HepG2 (cell line): ENCODE measurements around the gene UBFD1. TPM values are rescaled to one million over a fixed set of nuclear protein-coding genes. Genes with fewer than 3 reads are reported as not detected.

ENCODE experiments used
- ATAC-seq: fragments of 200-7000 bp; cut with Tn5 transposase; 3 replicates; pipeline ENCODE4 v1.9.1; 2020; ENCODE audit warnings: mild to moderate bottlenecking, moderate library complexity
- BruUV-seq: library from RNA; stranded (reverse); fragments of 400-500 nt; replicated peaks from 2 replicates; lab custom pipeline; 2021; lab: Mats Ljungman, UMichigan
- CTCF ChIA-PET: fragments of 300-600 bp; formaldehyde crosslinking; extraction: SDS; loops from one replicate; lab custom pipeline; 2021; ENCODE audit warnings: low total read pairs, inconsistent platforms, low intra/inter-chr PET ratio; lab: Yijun Ruan, JAX
- POLR2A ChIA-PET: fragments of 350-600 bp; sonication (Branson Sonifier 250); formaldehyde crosslinking; loops from one replicate; lab custom pipeline; 2020; ENCODE audit warnings: antibody characterized with exemption, inconsistent platforms; lab: Yijun Ruan, JAX
- DNase-seq: peaks from one replicate; pipeline ENCODE4 v3.0.0-alpha.2; 2015; ENCODE audit warnings: low spot score
- FAIRE-seq: peaks from 3 replicates; lab custom pipeline; 2011; peaks lifted over from hg19 to GRCh38; lab: Jason Lieb, UNC
- H2AFZ ChIP-seq: one replicate; pipeline ENCODE4 v1.6.1; 2011; ENCODE audit warnings: low read length, inconsistent platforms
- H3K27ac ChIP-seq: fragments of 300-600 bp; 3 replicates; pipeline ENCODE4 v1.8.0; 2011; ENCODE audit warnings: mixed run types, mild to moderate bottlenecking, mixed read lengths, low read length, inconsistent platforms; ENCODE audit not compliant: insufficient read depth; ENCODE audit errors: extremely low read length
- H3K27me3 ChIP-seq, 2 experiments: fragments of 200-600 bp in 1 of 2; 2 replicates in 1 of 2; 3 replicates in 1 of 2; pipeline versions ENCODE4 v1.6.0 to v1.8.0; 2011; ENCODE audit warnings: low read length in 2 of 2, mild to moderate bottlenecking in 2 of 2, moderate library complexity in 2 of 2, inconsistent platforms in 1 of 2; ENCODE audit not compliant: insufficient read depth in 2 of 2, control insufficient read depth in 1 of 2
- H3K36me3 ChIP-seq, 2 experiments: fragments of 200-600 bp in 1 of 2; replicated peaks in 1 of 2; 2 replicates in 1 of 2; 3 replicates in 1 of 2; pipeline versions ENCODE4 v1.5.1 to v1.8.0; 2011; ENCODE audit warnings: low read length in 2 of 2, inconsistent platforms in 1 of 2; ENCODE audit not compliant: insufficient read depth in 2 of 2, control insufficient read depth in 1 of 2
- H3K4me1 ChIP-seq: 2 replicates; pipeline ENCODE4 v1.5.1; 2012; ENCODE audit warnings: low read length, inconsistent platforms; ENCODE audit not compliant: insufficient read depth
- H3K4me2 ChIP-seq: 2 replicates; pipeline ENCODE4 v1.6.0; 2011; ENCODE audit warnings: low read depth, low read length, inconsistent platforms
- H3K4me3 ChIP-seq, 3 experiments: fragments of 200-600 bp in 1 of 3; sonication (generic), shearing (Covaris generic) in 1 of 3; replicated peaks in 1 of 3; 2 replicates each; pipeline ENCODE4 v1.5.1; 2011 to 2016; ENCODE audit warnings: low read length in 3 of 3, inconsistent platforms in 2 of 3, low read depth in 2 of 3, mild to moderate bottlenecking in 2 of 3, control low read depth in 1 of 3, mixed read lengths in 1 of 3; ENCODE audit not compliant: insufficient read depth in 1 of 3
- H3K79me2 ChIP-seq: one replicate; pipeline ENCODE4 v1.6.1; 2011; ENCODE audit warnings: low read length, inconsistent platforms; ENCODE audit not compliant: insufficient read depth
- H3K9ac ChIP-seq: 2 replicates; pipeline ENCODE4 v1.6.0; 2011; ENCODE audit warnings: mild to moderate bottlenecking, low read depth, low read length, inconsistent platforms; ENCODE audit not compliant: insufficient read depth
- H3K9me3 ChIP-seq: 2 replicates; pipeline ENCODE4 v1.5.1; 2012; ENCODE audit warnings: mild to moderate bottlenecking, low read length
- H4K20me1 ChIP-seq: 2 replicates; pipeline ENCODE4 v1.6.0; 2011; ENCODE audit warnings: inconsistent platforms, mild to moderate bottlenecking, low read length, moderate library complexity; ENCODE audit not compliant: insufficient read depth
- DR1 ChIP-seq: sonication (generic); formaldehyde crosslinking; IDR thresholded peaks from 2 replicates; pipeline ENCODE4 v1.8.0; 2021; ENCODE audit warnings: mild to moderate bottlenecking, missing genetic modification reagents, inconsistent platforms
- EP300 ChIP-seq, 3 experiments: sonication (generic) in 1 of 3; formaldehyde crosslinking in 1 of 3; IDR thresholded peaks; 2 replicates each; pipeline versions ENCODE4 v1.5.1 to v1.6.1; 2011 to 2020; ENCODE audit warnings: low read depth in 2 of 3, low read length in 2 of 3, borderline replicate concordance in 1 of 3, improper control_type of control experiment in 1 of 3, mild to moderate bottlenecking in 1 of 3, missing genetic modification reagents in 1 of 3, moderate library complexity in 1 of 3
- FOXA3 ChIP-seq: IDR thresholded peaks from 2 replicates; pipeline ENCODE4 v1.6.1; 2016; ENCODE audit warnings: missing genetic modification reagents, missing compliant biosample characterization
- HOXA7 ChIP-seq: sonication (generic); formaldehyde crosslinking; IDR thresholded peaks from 2 replicates; pipeline ENCODE4 v1.8.1; 2022; ENCODE audit warnings: mild to moderate bottlenecking, missing genetic modification reagents, moderate library complexity
- NKX3-1 ChIP-seq: sonication (generic); formaldehyde crosslinking; IDR thresholded peaks from 2 replicates; pipeline ENCODE4 v1.5.0; 2020; ENCODE audit warnings: missing genetic modification reagents
- NR0B2 ChIP-seq: sonication (generic); formaldehyde crosslinking; IDR thresholded peaks from 2 replicates; pipeline ENCODE4 v1.4.0; 2020; ENCODE audit warnings: mild to moderate bottlenecking, missing genetic modification reagents
- PLSCR1 ChIP-seq: sonication (generic); formaldehyde crosslinking; IDR thresholded peaks from 2 replicates; pipeline ENCODE4 v1.5.0; 2020; ENCODE audit warnings: missing genetic modification reagents, mild to moderate bottlenecking, borderline replicate concordance
- RAD51 ChIP-seq: fragments of 450-650 bp; IDR thresholded peaks from 2 replicates; pipeline ENCODE4 v1.6.1; 2016; ENCODE audit warnings: borderline replicate concordance
- SMYD3 ChIP-seq: sonication (generic); formaldehyde crosslinking; IDR thresholded peaks from 2 replicates; pipeline ENCODE4 v1.8.1; 2023; ENCODE audit warnings: mild to moderate bottlenecking, missing genetic modification reagents
- SP5 ChIP-seq: IDR thresholded peaks from 2 replicates; pipeline ENCODE4 v1.6.1; 2016; ENCODE audit warnings: low read depth, borderline replicate concordance
- TSC22D2 ChIP-seq: sonication (generic); formaldehyde crosslinking; IDR thresholded peaks from 2 replicates; pipeline ENCODE4 v1.5.1; 2020; ENCODE audit warnings: missing genetic modification reagents, mild to moderate bottlenecking, borderline replicate concordance
- ZNF282 ChIP-seq: fragments of 450-650 bp; IDR thresholded peaks from 2 replicates; pipeline ENCODE4 v1.6.1; 2018; ENCODE audit not compliant: partially characterized antibody
- ZNF557 ChIP-seq: sonication (generic); formaldehyde crosslinking; IDR thresholded peaks from 2 replicates; pipeline ENCODE4 v1.4.0; 2020; ENCODE audit warnings: missing genetic modification reagents
- WGBS: methylation state at CpG from one replicate; pipeline ENCODE4 v1.1.6; 2017; ENCODE audit warnings: low lambda C conversion rate; 5-methylcytosine and 5-hydroxymethylcytosine counted together
- in situ Hi-C: cut with HindIII; loops from 2 replicates; pipeline ENCODE4 v1.10.0; 2017; ENCODE audit warnings: low pct_unique_long_range_greater_than_20kb; ENCODE audit not compliant: extremely low pct_ligation_motif_present
- intact Hi-C: fragments of 100-400 bp; cut with micrococcal nuclease; formaldehyde crosslinking; loops from one replicate; pipeline ENCODE4 v1.10.0; 2022; ENCODE audit not compliant: unreplicated experiment
- polyA plus RNA-seq, 8 experiments: library from polyadenylated mRNA; depleted of rRNA in 3 of 8; stranded (reverse) in 7 of 8; unstranded in 1 of 8; fragments of >200 nt; fragmentation: Illumina TruSeq in 4 of 8; extraction: Trizol in 4 of 8; gene quantifications; 2 replicates each; pipeline versions ENCODE4 v1.2.1 to v1.2.3, GENCODE V29; 2011 to 2016; ENCODE audit warnings: low read depth in 4 of 8, missing spikeins in 1 of 8, mixed read lengths in 1 of 8; ENCODE audit not compliant: insufficient read depth in 1 of 8
- total RNA-seq, 5 experiments: library from RNA; depleted of rRNA; stranded (reverse); fragments of >200 nt; fragmentation: Illumina TruSeq; extraction: Trizol; gene quantifications; 2 replicates each; pipeline ENCODE4 v1.2.3, GENCODE V29; 2016; ENCODE audit warnings: low read depth in 1 of 5
- TF ChIP-seq, protein P1 (sequence below): sonication (generic); formaldehyde crosslinking; IDR thresholded peaks from 2 replicates; pipeline ENCODE4 v1.4.0; 2020; ENCODE audit warnings: mild to moderate bottlenecking, low read depth, missing genetic modification reagents

UBFD1 gene
- total and polyA plus RNA-seq, 2 of the 13 experiments (the other 11 are each of a cell fraction or from before 2014, with no cell fraction given): 100 to 111 TPM

DNA sequence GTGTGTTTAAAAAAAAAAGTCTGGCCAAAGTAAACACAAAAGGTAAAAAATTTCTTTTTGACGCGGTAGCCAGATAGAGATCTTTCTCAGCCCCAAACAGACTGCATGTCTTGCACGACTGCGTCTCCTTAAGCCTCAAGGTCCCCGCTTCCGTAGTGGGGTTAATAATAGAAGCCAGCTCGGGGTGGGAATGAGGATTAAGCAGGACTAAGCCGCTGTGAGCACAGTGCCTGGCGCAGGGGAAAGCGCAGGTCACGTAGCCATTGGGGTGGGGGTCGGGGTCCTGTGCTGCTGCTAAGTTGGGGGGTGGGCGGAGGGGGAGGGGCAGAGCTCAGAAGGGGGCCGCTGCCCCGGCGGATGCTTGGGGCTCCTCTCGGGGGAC lies 47.8 kb upstream of the UBFD1 start (continued):
- TF ChIP-seq PLSCR1 (CRISPR knock-in tag) (no peak), EP300 (IDR thresholded peaks at IDR 0.05; ENCODE audit: low read depth in 2 of 2, low read length in 2 of 2) (no peak), EP300 (CRISPR knock-in tag; IDR thresholded peaks at IDR 0.05; ENCODE audit: borderline replicate concordance) (no peak), NR0B2 (CRISPR knock-in tag) (no peak), ZNF557 (no peak), SMYD3 (CRISPR knock-in tag) (no peak)
- TF ChIP-seq, protein P1, sequence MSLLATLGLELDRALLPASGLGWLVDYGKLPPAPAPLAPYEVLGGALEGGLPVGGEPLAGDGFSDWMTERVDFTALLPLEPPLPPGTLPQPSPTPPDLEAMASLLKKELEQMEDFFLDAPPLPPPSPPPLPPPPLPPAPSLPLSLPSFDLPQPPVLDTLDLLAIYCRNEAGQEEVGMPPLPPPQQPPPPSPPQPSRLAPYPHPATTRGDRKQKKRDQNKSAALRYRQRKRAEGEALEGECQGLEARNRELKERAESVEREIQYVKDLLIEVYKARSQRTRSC (CRISPR knock-in tag): peak; percentile 25; the same call in 1 of the 2 replicates
- TF ChIP-seq, all 625 proteins: peak for 10

DNA sequence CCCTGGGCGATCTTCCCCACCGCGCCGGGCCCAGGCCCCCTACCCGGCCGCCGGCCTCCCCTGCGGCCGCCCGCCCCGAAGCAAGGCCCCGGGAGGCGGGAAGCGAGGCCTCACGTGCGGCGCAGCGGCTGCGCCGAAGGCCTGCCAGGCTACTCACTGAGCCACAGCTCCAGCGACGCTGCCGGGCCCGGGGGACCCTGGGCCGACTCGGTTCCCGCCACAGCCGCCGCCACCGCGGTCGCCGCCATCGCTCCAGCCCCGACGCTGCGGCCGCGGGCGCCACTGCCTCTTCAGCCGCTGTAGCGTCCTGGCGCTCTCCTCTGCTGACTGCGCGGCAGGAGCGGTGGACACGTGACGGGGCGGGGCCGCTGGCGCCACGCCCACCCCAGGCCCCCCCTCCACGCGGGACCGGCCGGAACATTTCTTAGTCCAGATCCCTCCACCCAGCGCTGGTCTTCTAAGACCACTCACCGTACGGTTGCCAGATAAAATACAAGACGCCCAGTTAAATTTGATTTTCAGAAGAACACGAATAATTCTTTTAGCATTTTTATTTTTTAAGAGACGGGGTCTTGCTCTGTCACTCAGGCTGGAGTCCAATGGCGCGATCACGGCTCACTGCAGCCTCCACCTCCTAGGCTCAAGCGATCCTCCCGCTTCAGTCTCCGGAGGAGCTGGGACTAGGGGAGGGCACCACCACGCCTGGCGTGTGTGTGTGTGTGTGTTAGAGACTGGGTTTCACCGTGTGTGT lies 47.2 kb upstream of the UBFD1 start, which contains the start of gene GGA2:
Gene GGA2, minus strand, starts transcription at position 331 of the 751 bp plus-strand sequence. Its CDS starts 83 bp downstream, at position 248.
- peaks cover 48% of the 10 kb centered on the region for H3K79me2 ChIP-seq
- no TSS peak for BruUV-seq
- no peaks in the 10 kb centered on the region; a peak in 1 of 5 replicates for H3K27me3 ChIP-seq
- peak; percentile 79 for DNase-seq
- ChIA-PET CTCF (no interaction called here), POLR2A (interaction anchor here (1.9 to 2.8 kb wide), 2 partner anchors 29 to 48 kb away, joined by 8 to 24 read pairs; partner anchors contain the start of genes EARS2 and UBFD1)
- in situ Hi-C loops: no loop called here
- H4K20me1 ChIP-seq: peaks cover 37% of the 10 kb centered on the region
- FAIRE-seq: peak; percentile 37
- 0 out of 5 replicates have a peak, but pooled peaks cover 0 to 15% of the 10 kb centered on the region in 2 experiments for H3K36me3 ChIP-seq
- 17% methylated on average over 35 of the region's 71 CpGs for WGBS
- H3K27ac ChIP-seq: peak within 1 kb of the TSS; percentile 74
- peak within 1 kb of the TSS; percentile 96 for H3K9ac ChIP-seq
- ATAC-seq: peak; percentile 90
- peak within 1 kb of the TSS; percentile 75 to 92 (median 91) for H3K4me3 ChIP-seq
- H3K4me2 ChIP-seq: peak within 1 kb of the TSS; percentile 98
- peaks cover 76% of the 10 kb centered on the region for H3K4me1 ChIP-seq
- H2AFZ ChIP-seq: peak within 1 kb of the TSS; percentile 29
- H3K9me3 ChIP-seq: no peaks in the 10 kb centered on the region
- intact Hi-C loops: loop anchor here (1.0 kb wide), 1 partner anchor 47 kb away; the partner anchor contains the start of genes EARS2 and UBFD1
- peak; percentile 97 for TF ChIP-seq NKX3-1 (CRISPR knock-in tag)
- TF ChIP-seq ZNF282: no peak
- TF ChIP-seq TSC22D2 (CRISPR knock-in tag): peak; percentile 92; the same call in 1 of the 2 replicates
- TF ChIP-seq RAD51: peak; percentile 75; the same call in 1 of the 2 replicates
- no peak for TF ChIP-seq HOXA7
- peak; percentile 95 for TF ChIP-seq SP5 (CRISPR knock-in tag)
- TF ChIP-seq DR1 (CRISPR knock-in tag): peak; percentile 65; the same call in 1 of the 2 replicates
- TF ChIP-seq FOXA3 (CRISPR knock-in tag): peak; percentile 76
